ENCODE results near the gene TCF7L2. TPM values are rescaled to one million over a fixed set of nuclear protein-coding genes. Genes with fewer than 3 reads are reported as not detected.

TCF7L2 gene
- total and polyA plus RNA-seq, 12 donors, result 8.7 to 24.7 (median 14.8) TPM

- TF ChIP-seq POLR2A (IDR thresholded peaks at IDR 0.05) (no peak), CTCF (IDR thresholded peaks at IDR 0.05) (no peak)
- H3K36me3 ChIP-seq (replicated peaks in 1 of 2), result no peaks in the 10 kb centered on the region
- WGBS, 4 donors, result 85 to 97% (median 92%) methylated on average over 7 of the region's 7 CpGs
- no peak overlapping the region for H3K4me3 ChIP-seq
- no peak for DNase-seq
- H3K4me1 ChIP-seq (replicated peaks in 1 of 2), result peaks cover 21 to 33% of the 10 kb centered on the region in 2 donors
- H3K9me3 ChIP-seq (replicated peaks in 1 of 3), result no peaks in the 10 kb centered on the region
- H3K27me3 ChIP-seq, result no peaks in the 10 kb centered on the region
- intact Hi-C loops (cut with DNase I), result no loop called here
- H3K27ac ChIP-seq, result no peak overlapping the region
Measured at GRCh38 chr10:113022265-113022664, 72.2 kb downstream of the TCF7L2 start.

- DNase-seq, result no peak
- intact Hi-C loops (cut with DNase I), result no loop called here
- Histone ChIP-seq H3K4me3 (no peak overlapping the region), H3K27me3 (no peaks in the 10 kb centered on the region), H3K9me3 (replicated peaks in 1 of 3) (no peaks in the 10 kb centered on the region), H3K4me1 (replicated peaks in 1 of 2) (peaks cover 29 to 41% of the 10 kb centered on the region in 2 donors), H3K36me3 (replicated peaks in 1 of 2) (no peaks in the 10 kb centered on the region), H3K27ac (no peak overlapping the region)
- WGBS, 4 donors, result 92 to 97% (median 93%) methylated on average over 6 of the region's 6 CpGs
- TF ChIP-seq POLR2A (IDR thresholded peaks at IDR 0.05) (no peak), CTCF (IDR thresholded peaks at IDR 0.05) (no peak)
Measured at GRCh38 chr10:113023017-113023416, 73.0 kb downstream of the TCF7L2 start.

- no peak for DNase-seq
Measured at GRCh38 chr10:113024930-113025329, 74.9 kb downstream of the TCF7L2 start.

DNA sequence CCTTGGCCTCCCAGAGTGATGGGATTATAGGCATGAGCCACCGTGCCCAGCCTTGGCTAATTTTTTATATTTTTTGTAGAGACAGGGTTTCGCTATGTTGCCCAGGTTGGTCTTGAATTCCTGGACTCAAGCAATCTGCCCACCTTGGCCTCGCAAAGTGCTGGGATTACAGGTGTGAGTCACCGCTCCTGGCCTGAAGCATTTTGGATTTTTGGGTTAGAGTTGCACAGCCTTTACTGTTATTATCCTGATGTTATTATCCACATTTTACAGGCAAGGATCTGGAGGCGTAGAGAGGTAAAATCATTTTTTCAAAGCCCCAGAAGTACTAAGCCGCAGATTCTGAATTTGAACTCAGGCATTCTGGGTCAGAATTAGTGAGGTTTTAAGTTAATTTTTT is 75.4 kb downstream of the TCF7L2 start:
- H3K36me3 ChIP-seq (replicated peaks in 1 of 2), result no peaks in the 10 kb centered on the region
- H3K27me3 ChIP-seq, result no peaks in the 10 kb centered on the region
- intact Hi-C loops (cut with DNase I), result no loop called here
- TF ChIP-seq POLR2A (IDR thresholded peaks at IDR 0.05), result no peak
- no peak for TF ChIP-seq CTCF (IDR thresholded peaks at IDR 0.05)
- no peak for DNase-seq
- 97 to 99% (median 98%) methylated on average over 6 of the region's 6 CpGs for WGBS, 4 donors
- H3K9me3 ChIP-seq (replicated peaks in 1 of 3), result no peaks in the 10 kb centered on the region
- no peak overlapping the region for H3K4me3 ChIP-seq
- peaks cover 30 to 47% of the 10 kb centered on the region in 2 donors for H3K4me1 ChIP-seq (replicated peaks in 1 of 2)
- no peak overlapping the region for H3K27ac ChIP-seq

More at GRCh38 chr10:113024930-113025329, 74.9 kb downstream of the TCF7L2 start:
- Histone ChIP-seq H3K27me3 (no peaks in the 10 kb centered on the region), H3K27ac (no peak overlapping the region), H3K4me1 (replicated peaks in 1 of 2) (peaks cover 35 to 50% of the 10 kb centered on the region in 2 donors), H3K36me3 (replicated peaks in 1 of 2) (no peaks in the 10 kb centered on the region), H3K4me3 (no peak overlapping the region), H3K9me3 (replicated peaks in 1 of 3) (no peaks in the 10 kb centered on the region)
- intact Hi-C loops (cut with DNase I), result no loop called here
- TF ChIP-seq CTCF (IDR thresholded peaks at IDR 0.05) (no peak), POLR2A (IDR thresholded peaks at IDR 0.05) (no peak)
- WGBS, 4 donors, result 95 to 99% (median 98%) methylated on average over 5 to 6 of the region's 6 CpGs

Data from adrenal gland (tissue), 12 donors.